H1 (cell line): ENCODE measurements around the gene AGR3.

Experiments
- CHD1 ChIP-seq: IDR thresholded peaks from 2 replicates; pipeline ENCODE4 v1.6.1; 2012; ENCODE audit warnings: low read depth, low read length, improper control_type of control experiment
- CREB1 ChIP-seq: IDR thresholded peaks from 2 replicates; pipeline ENCODE4 v1.6.1; 2012; ENCODE audit warnings: inconsistent platforms
- CTCF ChIP-seq, 3 experiments: IDR thresholded peaks; 1 replicate in 2 of 3; 2 replicates in 1 of 3; pipeline versions ENCODE4 v1.5.1 to v1.6.1; 2011; ENCODE audit warnings: low read length in 3 of 3, mild to moderate bottlenecking in 3 of 3, inconsistent platforms in 2 of 3, low read depth in 1 of 3, moderate library complexity in 1 of 3; ENCODE audit not compliant: insufficient read depth in 1 of 3; ENCODE audit errors: control extremely low read depth in 1 of 3
- EGR1 ChIP-seq: IDR thresholded peaks from 2 replicates; pipeline ENCODE4 v1.6.1; 2011; ENCODE audit warnings: low read depth, low read length, borderline replicate concordance
- EP300 ChIP-seq, 2 experiments: IDR thresholded peaks; 1 replicate in 1 of 2; 2 replicates in 1 of 2; pipeline ENCODE4 v1.6.1; 2011 to 2012; ENCODE audit warnings: low read depth in 2 of 2, low read length in 2 of 2, mild to moderate bottlenecking in 2 of 2, borderline replicate concordance in 1 of 2, inconsistent platforms in 1 of 2, moderate library complexity in 1 of 2
- EZH2 ChIP-seq: fragments of 200-600 bp; sonication (generic); IDR thresholded peaks from 2 replicates; pipeline ENCODE4 v1.7.1; 2012; ENCODE audit warnings: low read depth, mild to moderate bottlenecking, moderate library complexity, low read length, inconsistent platforms; ENCODE audit not compliant: severe bottlenecking
- HDAC2 ChIP-seq, 2 experiments: fragments of 300-600 bp in 1 of 2; sonication (generic) in 1 of 2; IDR thresholded peaks; 2 replicates each; pipeline ENCODE4 v1.6.1; 2011 to 2012; ENCODE audit warnings: low read depth in 2 of 2, low read length in 2 of 2, mild to moderate bottlenecking in 2 of 2, moderate library complexity in 2 of 2, borderline replicate concordance in 1 of 2, inconsistent platforms in 1 of 2
- NRF1 ChIP-seq: IDR thresholded peaks from 2 replicates; pipeline ENCODE4 v1.6.1; 2011; ENCODE audit warnings: mild to moderate bottlenecking, low read depth, low read length, improper control_type of control experiment
- POLR2A ChIP-seq, 2 experiments: IDR thresholded peaks; 1 replicate in 1 of 2; 2 replicates in 1 of 2; pipeline ENCODE4 v1.6.1; 2011; ENCODE audit warnings: low read depth in 2 of 2, low read length in 2 of 2, mild to moderate bottlenecking in 2 of 2; ENCODE audit errors: control extremely low read depth in 1 of 2
- RAD21 ChIP-seq, 2 experiments: IDR thresholded peaks in 1 of 2; conservative IDR thresholded peaks in 1 of 2; 2 replicates each; pipeline ENCODE4 v1.6.1; 2011; ENCODE audit warnings: low read depth in 2 of 2, low read length in 2 of 2, improper control_type of control experiment in 1 of 2, inconsistent platforms in 1 of 2, mild to moderate bottlenecking in 1 of 2, moderate library complexity in 1 of 2
- TAF1 ChIP-seq: IDR thresholded peaks from 2 replicates; pipeline ENCODE4 v1.6.1; 2011; ENCODE audit warnings: mild to moderate bottlenecking, low read depth, low read length
- YY1 ChIP-seq: IDR thresholded peaks from 2 replicates; pipeline ENCODE4 v1.6.1; 2011; ENCODE audit warnings: low read depth, mild to moderate bottlenecking, low read length

GRCh38 chr7:16889851-16890415 lies 8.2 kb upstream of the AGR3 start:
- no peak for TF ChIP-seq CHD1
- no peak for TF ChIP-seq CTCF (IDR thresholded peaks at IDR 0.05; ENCODE audit: control extremely low read depth in 1 of 3, insufficient read depth in 1 of 3, low read depth in 1 of 3, low read length in 3 of 3)
- TF ChIP-seq EP300 (IDR thresholded peaks at IDR 0.05; ENCODE audit: borderline replicate concordance in 1 of 2, low read depth in 2 of 2, low read length in 2 of 2), result no peak
- no peak for TF ChIP-seq POLR2A (IDR thresholded peaks at IDR 0.05; ENCODE audit: control extremely low read depth in 1 of 2, low read depth in 2 of 2, low read length in 2 of 2)
- no peak for TF ChIP-seq RAD21 (IDR thresholded peaks at IDR 0.05 in 1 of 2, conservative IDR thresholded peaks at IDR 0.05 in 1 of 2; ENCODE audit: low read depth in 2 of 2, low read length in 2 of 2)
- no peak for TF ChIP-seq NRF1
- no peak for TF ChIP-seq YY1
- TF ChIP-seq CREB1, result no peak
- TF ChIP-seq EZH2, result no peak
- no peak for TF ChIP-seq HDAC2 (IDR thresholded peaks at IDR 0.05; ENCODE audit: borderline replicate concordance in 1 of 2, low read depth in 2 of 2, low read length in 2 of 2)
- no peak for TF ChIP-seq EGR1
- TF ChIP-seq TAF1, result no peak
